ENCODE results near the gene EVI2B. TPM values are rescaled to one million over a fixed set of nuclear protein-coding genes. Genes with fewer than 3 reads are reported as not detected.
"Not testable (repeated sequence)": the region's sequence is repeated elsewhere in the genome, so short reads cannot be mapped to it uniquely, and the experiment has no call there.

The EVI2B gene
- total RNA-seq, 1 donor, result under 0.01 TPM

DNA sequence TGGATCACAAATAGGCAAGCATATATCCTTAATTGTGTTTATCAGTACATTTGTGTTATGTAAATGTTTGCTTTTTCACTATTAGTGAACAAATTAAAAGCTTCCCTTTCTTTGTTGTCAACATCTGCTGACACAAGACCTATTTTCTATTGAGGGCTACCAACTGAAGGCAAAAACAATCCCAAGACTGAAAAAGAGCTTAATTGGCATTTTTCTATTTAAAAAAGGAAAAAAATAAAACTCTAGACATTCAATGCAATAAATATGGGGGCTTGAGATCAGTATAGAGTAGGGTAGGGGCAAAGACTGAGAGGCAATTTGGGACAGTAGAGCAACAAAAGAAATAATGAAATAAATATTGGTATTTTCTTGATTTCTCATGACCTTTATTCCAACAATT, 41.1 kb downstream of the EVI2B start:
- no peak for TF ChIP-seq CTCF (IDR thresholded peaks at IDR 0.05; ENCODE audit: insufficient read depth, low read depth, low read length)
- no peak for DNase-seq (ENCODE audit: low read depth)
- H3K4me3 ChIP-seq (ENCODE audit: low read depth, low read length), result no peak overlapping the region

- no peak for DNase-seq (ENCODE audit: low read depth)
- TF ChIP-seq CTCF (IDR thresholded peaks at IDR 0.05; ENCODE audit: insufficient read depth, low read depth, low read length), result no peak
- no peak overlapping the region for H3K4me3 ChIP-seq (ENCODE audit: low read depth, low read length)
These were observed 41.6 kb downstream of the EVI2B start for GRCh38 chr17:31272236-31272635.

DNA sequence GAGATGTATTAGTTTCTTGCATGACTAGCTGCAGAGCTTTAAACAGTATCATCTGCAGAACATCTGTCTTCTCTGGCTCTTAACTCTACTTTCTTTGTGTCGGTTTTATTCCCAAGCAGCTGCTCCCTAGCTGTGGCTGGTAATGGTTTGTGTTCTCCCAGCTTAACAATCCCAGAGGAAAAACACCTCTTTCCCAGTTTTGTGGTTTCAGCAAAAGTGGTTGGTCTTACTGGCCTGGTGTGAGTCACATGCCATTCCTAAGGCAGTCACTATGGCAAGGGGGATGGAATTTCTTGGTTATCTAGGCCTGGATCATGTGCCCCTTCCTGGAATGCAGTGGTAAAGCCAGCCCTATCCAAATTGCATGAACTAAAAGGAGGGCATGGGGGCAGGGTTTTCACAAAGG, 44.3 kb downstream of the EVI2B start:
- DNase-seq (ENCODE audit: low read depth), result peak; percentile 98
- TF ChIP-seq CTCF (IDR thresholded peaks at IDR 0.05; ENCODE audit: insufficient read depth, low read depth, low read length), result no peak
- H3K4me3 ChIP-seq (ENCODE audit: low read depth, low read length), result no peak overlapping the region

DNA sequence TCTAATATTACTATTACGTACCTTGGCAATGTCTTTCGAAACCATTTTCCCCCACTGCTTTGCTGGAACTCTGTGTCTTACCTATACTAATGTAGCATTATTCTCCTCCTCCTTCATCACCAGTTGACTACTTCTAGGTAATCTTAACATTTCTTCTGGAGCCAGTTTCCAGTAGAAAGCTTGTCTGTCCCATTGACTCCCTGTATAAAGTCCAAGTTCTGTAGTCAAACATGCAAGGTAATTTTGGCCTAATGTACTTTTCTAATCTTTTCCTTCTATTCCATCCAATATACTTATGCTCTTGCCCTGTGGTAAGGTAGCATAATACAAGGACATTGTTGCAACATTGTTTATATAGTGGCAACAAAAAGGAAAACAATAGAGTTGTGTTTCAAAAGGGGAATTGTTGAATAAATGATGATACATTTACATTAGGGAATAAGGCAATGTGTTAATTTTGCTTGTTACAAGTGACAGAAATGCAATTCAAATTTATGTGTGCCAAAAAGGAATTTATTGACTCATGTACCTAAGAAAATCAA, 44.7 kb downstream of the EVI2B start:
- DNase-seq (ENCODE audit: low read depth), result no peak
- no peak for TF ChIP-seq CTCF (IDR thresholded peaks at IDR 0.05; ENCODE audit: insufficient read depth, low read depth, low read length)
- H3K4me3 ChIP-seq (ENCODE audit: low read depth, low read length), result no peak overlapping the region

DNA sequence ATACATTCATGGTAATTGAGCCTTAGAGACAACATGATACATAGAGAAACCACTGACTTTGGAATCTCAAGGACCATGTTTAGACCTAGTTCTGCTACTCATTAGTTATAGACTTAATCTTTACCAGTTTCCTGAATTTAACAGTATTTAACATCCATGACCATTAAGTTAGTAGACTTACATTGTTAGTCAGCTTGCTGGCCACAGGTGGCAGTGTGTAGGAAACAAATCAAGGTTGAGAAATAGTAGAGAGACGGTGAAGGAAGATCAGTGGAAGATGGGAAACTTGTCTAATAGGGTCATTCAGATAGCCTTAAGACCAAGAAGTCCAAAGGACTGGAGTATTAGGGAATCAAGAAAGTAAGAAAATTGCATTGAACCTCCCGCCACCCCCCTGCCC, 47.8 kb downstream of the EVI2B start:
- TF ChIP-seq CTCF (IDR thresholded peaks at IDR 0.05; ENCODE audit: insufficient read depth, low read depth, low read length), result peak; percentile 32
- no peak overlapping the region for H3K4me3 ChIP-seq (ENCODE audit: low read depth, low read length)
- DNase-seq (ENCODE audit: low read depth), result no peak

GRCh38 chr17:31262923-31263322, 50.9 kb downstream of the EVI2B start:
- not testable (repeated sequence) for H3K4me3 ChIP-seq (ENCODE audit: low read depth, low read length); DNase-seq (ENCODE audit: low read depth)

DNA sequence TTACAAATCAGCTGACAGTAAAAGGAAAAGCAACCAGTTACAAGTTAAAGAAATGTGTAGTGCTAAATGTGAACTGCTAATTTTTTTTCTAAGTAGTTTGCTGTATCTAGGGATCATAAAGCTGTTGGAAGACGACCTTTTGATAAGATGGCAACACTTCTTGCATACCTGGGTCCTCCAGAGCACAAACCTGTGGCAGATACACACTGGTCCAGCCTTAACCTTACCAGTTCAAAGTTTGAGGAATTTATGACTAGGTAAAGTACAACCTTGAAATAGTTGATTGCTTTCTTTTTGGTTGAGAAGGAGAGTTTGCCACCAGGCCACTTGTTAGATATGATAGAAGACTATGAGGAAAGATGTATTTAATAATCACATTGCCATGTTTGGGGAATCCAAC, 52.3 kb downstream of the EVI2B start:
- no peak overlapping the region for H3K4me3 ChIP-seq (ENCODE audit: low read depth, low read length)
- TF ChIP-seq CTCF (IDR thresholded peaks at IDR 0.05; ENCODE audit: insufficient read depth, low read depth, low read length), result no peak
- DNase-seq (ENCODE audit: low read depth), result no peak
